Keratinocyte (primary cell): ENCODE measurements around the gene SPR. TPM values are rescaled to one million over a fixed set of nuclear protein-coding genes. Genes with fewer than 3 reads are reported as not detected.
"Not testable (repeated sequence)": the region's sequence is repeated elsewhere in the genome, so short reads cannot be mapped to it uniquely, and the experiment has no call there.

Source experiments
- DNase-seq: peaks from one replicate; pipeline ENCODE4 v3.0.0-alpha.2; 2011; ENCODE audit warnings: low read depth, missing footprints, low spot score
- FAIRE-seq: peaks from 2 replicates; lab custom pipeline; 2011; peaks lifted over from hg19 to GRCh38; lab: Jason Lieb, UNC
- H2AFZ ChIP-seq: 2 replicates; pipeline ENCODE4 v1.6.0; 2012; ENCODE audit warnings: low read length, control low read depth, inconsistent platforms; ENCODE audit not compliant: control insufficient read depth
- H3K27ac ChIP-seq: 2 replicates; pipeline ENCODE4 v1.5.1; 2011; ENCODE audit warnings: low read length; ENCODE audit not compliant: control insufficient read depth, insufficient read depth
- H3K27me3 ChIP-seq: 3 replicates; pipeline ENCODE4 v1.6.0; 2011; ENCODE audit warnings: low read length; ENCODE audit not compliant: control insufficient read depth, insufficient read depth; ENCODE audit errors: extremely low read depth
- H3K36me3 ChIP-seq, 2 experiments: 2 replicates in 1 of 2; 3 replicates in 1 of 2; pipeline ENCODE4 v1.5.1; 2011; ENCODE audit warnings: low read length in 2 of 2, mild to moderate bottlenecking in 1 of 2; ENCODE audit not compliant: control insufficient read depth in 2 of 2, insufficient read depth in 2 of 2; ENCODE audit errors: extremely low read depth in 1 of 2
- H3K4me1 ChIP-seq: 3 replicates; pipeline ENCODE4 v1.5.1; 2011; ENCODE audit warnings: low read length; ENCODE audit not compliant: control insufficient read depth, insufficient read depth; ENCODE audit errors: extremely low read depth
- H3K4me2 ChIP-seq: 3 replicates; pipeline ENCODE4 v1.6.0; 2011; ENCODE audit warnings: low read depth, low read length; ENCODE audit not compliant: control insufficient read depth, insufficient read depth; ENCODE audit errors: extremely low read depth
- H3K4me3 ChIP-seq, 3 experiments: fragments of 200-600 bp in 1 of 3; sonication (generic) in 1 of 3; 2 replicates in 2 of 3; 3 replicates in 1 of 3; pipeline ENCODE4 v1.5.1; 2011 to 2016; ENCODE audit warnings: low read length in 3 of 3, mild to moderate bottlenecking in 3 of 3, control low read depth in 2 of 3, inconsistent platforms in 1 of 3, low read depth in 1 of 3, mixed read lengths in 1 of 3, mixed run types in 1 of 3, moderate library complexity in 1 of 3; ENCODE audit not compliant: control insufficient read depth in 2 of 3, insufficient read depth in 2 of 3; ENCODE audit errors: extremely low read depth in 1 of 3
- H3K79me2 ChIP-seq: 2 replicates; pipeline ENCODE4 v1.6.0; 2012; ENCODE audit warnings: low read length; ENCODE audit not compliant: control insufficient read depth, insufficient read depth
- H3K9ac ChIP-seq: 3 replicates; pipeline ENCODE4 v1.6.0; 2011; ENCODE audit warnings: low read length; ENCODE audit not compliant: control insufficient read depth, insufficient read depth; ENCODE audit errors: extremely low read depth
- H3K9me1 ChIP-seq: 3 replicates; pipeline ENCODE4 v1.6.0; 2011; ENCODE audit warnings: low read length; ENCODE audit not compliant: control insufficient read depth, insufficient read depth; ENCODE audit errors: extremely low read depth
- H3K9me3 ChIP-seq: 2 replicates; pipeline ENCODE4 v1.5.1; 2012; ENCODE audit warnings: low read depth, low read length; ENCODE audit not compliant: control insufficient read depth
- H4K20me1 ChIP-seq: 3 replicates; pipeline ENCODE4 v1.6.0; 2011; ENCODE audit warnings: low read length; ENCODE audit not compliant: control insufficient read depth, insufficient read depth; ENCODE audit errors: extremely low read depth
- EZH2 ChIP-seq: IDR thresholded peaks from one replicate; pipeline ENCODE4 v1.6.1; 2012; ENCODE audit warnings: inconsistent platforms, mild to moderate bottlenecking, low read length, moderate library complexity
- dilution Hi-C: fragments of 300-500 bp; cut with MboI; formaldehyde crosslinking; loops from one replicate; pipeline ENCODE4 v1.7.0; 2020; ENCODE audit warnings: low sequenced_read_pairs; ENCODE audit not compliant: extremely low pct_ligation_motif_present
- polyA plus RNA-seq, 5 experiments: library from polyadenylated mRNA; depleted of rRNA in 3 of 5; stranded (reverse) in 3 of 5; stranded (forward) in 1 of 5; unstranded in 1 of 5; fragments of >200 nt; gene quantifications; 1 replicate in 1 of 5; 2 replicates in 3 of 5; 3 replicates in 1 of 5; pipeline versions ENCODE4 v1.2.1 to v1.2.3, GENCODE V29; 2011 to 2012; ENCODE audit warnings: missing spikeins in 2 of 5, low read depth in 1 of 5, low replicate concordance in 1 of 5
- TF ChIP-seq, protein P1 (sequence below), 3 experiments: IDR thresholded peaks in 1 of 3; conservative IDR thresholded peaks in 1 of 3; optimal IDR thresholded peaks in 1 of 3; 2 replicates in 2 of 3; 3 replicates in 1 of 3; pipeline versions ENCODE3 to v1.5.1; 2011; ENCODE audit warnings: low read length in 3 of 3, mild to moderate bottlenecking in 3 of 3, moderate library complexity in 2 of 3, control low read depth in 1 of 3, inconsistent platforms in 1 of 3; ENCODE audit not compliant: insufficient read depth in 2 of 3; ENCODE audit errors: extremely low read depth in 1 of 3

SPR gene
- polyA plus RNA-seq, 1 donor (not counting 4 experiments of a cell fraction or from before 2014, with no cell fraction given), result 25.1 TPM

DNA sequence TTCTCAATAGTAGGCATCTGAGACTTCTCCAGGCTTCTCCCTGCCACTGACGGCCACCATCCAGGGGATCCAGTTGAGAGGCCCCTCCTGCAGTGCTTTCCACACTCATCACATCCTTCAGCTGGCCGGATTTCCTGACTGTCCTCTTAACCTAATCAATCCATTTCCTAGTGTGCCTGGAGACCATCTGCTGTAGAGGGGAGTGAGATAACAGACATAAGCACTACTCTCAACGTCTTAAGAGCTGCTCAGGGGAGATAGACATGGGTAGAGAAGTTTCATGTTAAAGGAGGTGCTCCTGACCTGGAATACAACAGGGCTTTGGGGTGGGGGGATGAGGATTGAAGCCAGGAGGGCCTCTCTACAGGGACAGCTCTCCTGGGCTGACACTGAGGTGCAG is 14.2 kb downstream of the SPR start:
- TF ChIP-seq EZH2, result no peak
- TF ChIP-seq, protein P1, sequence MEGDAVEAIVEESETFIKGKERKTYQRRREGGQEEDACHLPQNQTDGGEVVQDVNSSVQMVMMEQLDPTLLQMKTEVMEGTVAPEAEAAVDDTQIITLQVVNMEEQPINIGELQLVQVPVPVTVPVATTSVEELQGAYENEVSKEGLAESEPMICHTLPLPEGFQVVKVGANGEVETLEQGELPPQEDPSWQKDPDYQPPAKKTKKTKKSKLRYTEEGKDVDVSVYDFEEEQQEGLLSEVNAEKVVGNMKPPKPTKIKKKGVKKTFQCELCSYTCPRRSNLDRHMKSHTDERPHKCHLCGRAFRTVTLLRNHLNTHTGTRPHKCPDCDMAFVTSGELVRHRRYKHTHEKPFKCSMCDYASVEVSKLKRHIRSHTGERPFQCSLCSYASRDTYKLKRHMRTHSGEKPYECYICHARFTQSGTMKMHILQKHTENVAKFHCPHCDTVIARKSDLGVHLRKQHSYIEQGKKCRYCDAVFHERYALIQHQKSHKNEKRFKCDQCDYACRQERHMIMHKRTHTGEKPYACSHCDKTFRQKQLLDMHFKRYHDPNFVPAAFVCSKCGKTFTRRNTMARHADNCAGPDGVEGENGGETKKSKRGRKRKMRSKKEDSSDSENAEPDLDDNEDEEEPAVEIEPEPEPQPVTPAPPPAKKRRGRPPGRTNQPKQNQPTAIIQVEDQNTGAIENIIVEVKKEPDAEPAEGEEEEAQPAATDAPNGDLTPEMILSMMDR (optimal IDR thresholded peaks at IDR 0.05 in 1 of 3, IDR thresholded peaks at IDR 0.05 in 1 of 3, conservative IDR thresholded peaks at IDR 0.05 in 1 of 3; ENCODE audit: extremely low read depth in 1 of 3, insufficient read depth in 2 of 3, low read length in 3 of 3), result no peak
- no peak for FAIRE-seq
- no peak overlapping the region for H3K4me3 ChIP-seq

DNA sequence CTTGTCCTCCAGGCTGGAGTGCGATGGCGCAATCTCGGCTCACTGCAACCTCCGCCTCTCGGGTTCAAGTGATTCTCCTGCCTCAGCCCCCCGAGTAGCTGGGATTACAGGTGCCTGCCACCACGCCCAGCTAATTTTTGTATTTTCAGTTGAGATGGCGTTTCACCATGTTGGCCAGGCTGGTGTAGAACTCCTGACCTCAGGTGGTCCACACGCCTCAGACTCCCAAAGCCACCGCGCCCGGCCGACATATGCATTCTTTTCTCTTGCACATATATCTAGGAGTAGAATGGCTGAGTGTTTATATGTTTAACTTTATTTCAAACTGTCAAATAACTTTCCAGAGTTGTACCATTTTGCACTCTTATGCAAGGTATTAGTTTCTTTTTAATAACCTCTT is 20.2 kb downstream of the SPR start:
- H3K9me1 ChIP-seq, dilution Hi-C loops, H3K36me3 ChIP-seq, H3K4me1 ChIP-seq, DNase-seq, H3K9me3 ChIP-seq, FAIRE-seq, H3K4me3 ChIP-seq, H3K9ac ChIP-seq, H2AFZ ChIP-seq, H3K27ac ChIP-seq, H3K79me2 ChIP-seq, H4K20me1 ChIP-seq, H3K4me2 ChIP-seq: not testable (repeated sequence)
- H3K27me3 ChIP-seq, result peaks cover 39% of the 10 kb centered on the region

More for the DNA sequence above, 14.2 kb downstream of the SPR start:
- Histone ChIP-seq H4K20me1 (no peaks in the 10 kb centered on the region), H3K27ac (no peak overlapping the region), H3K27me3 (peaks cover 32% of the 10 kb centered on the region), H3K4me2 (no peak overlapping the region), H3K79me2 (no peaks in the 10 kb centered on the region), H3K9ac (no peak overlapping the region), H2AFZ (no peak overlapping the region), H3K9me1 (no peaks in the 10 kb centered on the region), H3K9me3 (no peaks in the 10 kb centered on the region), H3K36me3 (no peaks in the 10 kb centered on the region), H3K4me1 (peaks cover 2% of the 10 kb centered on the region)
- no peak for DNase-seq
- dilution Hi-C loops, result no loop called here

DNA sequence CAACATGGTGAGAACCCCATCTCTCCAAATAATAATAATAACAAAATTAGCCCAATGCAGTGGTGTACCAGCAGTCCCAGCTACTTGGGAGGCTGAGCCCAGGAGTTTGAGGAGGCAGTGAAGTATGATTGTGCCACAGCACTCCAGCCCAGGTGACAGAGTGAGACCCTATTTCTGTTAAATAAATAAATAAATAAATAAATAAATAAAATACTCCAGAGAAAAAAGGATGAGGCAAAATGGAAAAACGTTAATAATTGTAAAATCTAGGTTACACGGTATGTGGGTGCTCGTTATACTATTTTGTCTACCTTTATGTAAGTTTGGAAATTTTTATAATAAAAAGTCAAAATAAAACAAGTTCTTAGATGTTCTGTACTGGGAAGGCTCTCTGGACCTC is 21.5 kb downstream of the SPR start:
- Histone ChIP-seq H2AFZ (no peak overlapping the region), H3K9me3 (no peaks in the 10 kb centered on the region), H3K27ac (no peak overlapping the region), H3K4me2 (no peak overlapping the region), H3K36me3 (no peaks in the 10 kb centered on the region), H3K27me3 (peaks cover 39% of the 10 kb centered on the region), H3K9me1 (no peaks in the 10 kb centered on the region), H3K79me2 (no peaks in the 10 kb centered on the region), H4K20me1 (no peaks in the 10 kb centered on the region), H3K4me1 (no peaks in the 10 kb centered on the region), H3K9ac (no peak overlapping the region), H3K4me3 (no peak overlapping the region)
- no peak for FAIRE-seq
- DNase-seq, result no peak
- dilution Hi-C loops, result no loop called here
- TF ChIP-seq, protein P1 (optimal IDR thresholded peaks at IDR 0.05 in 1 of 3, IDR thresholded peaks at IDR 0.05 in 1 of 3, conservative IDR thresholded peaks at IDR 0.05 in 1 of 3; ENCODE audit: extremely low read depth in 1 of 3, insufficient read depth in 2 of 3, low read length in 3 of 3), result no peak
- no peak for TF ChIP-seq EZH2
